Measurements from ENCODE around the gene PROZ. TPM values are rescaled to one million over a fixed set of nuclear protein-coding genes. Genes with fewer than 3 reads are reported as not detected.

Gene PROZ
- total RNA-seq, 1 experiment from 2014 or later: not detected

- Histone ChIP-seq H4K20me1 (ENCODE audit: control insufficient read depth, insufficient read depth, insufficient read length) (no peaks in the 10 kb centered on the region), H3K4ac (ENCODE audit: low read depth, low read length) (no peak overlapping the region), H2BK5ac (ENCODE audit: insufficient read length, low read length) (no peak overlapping the region), H2BK15ac (ENCODE audit: low read depth, low read length) (no peak overlapping the region), H3K9ac (ENCODE audit: extremely low read depth, insufficient read length, low read length) (no peak overlapping the region), H3K27me3 (ENCODE audit: insufficient read depth, low read length) (no peaks in the 10 kb centered on the region), H3K18ac (ENCODE audit: insufficient read length, low read depth, low read length) (no peak overlapping the region), H3K56ac (ENCODE audit: insufficient read length, low read depth, low read length) (no peak overlapping the region), H2BK20ac (ENCODE audit: low read depth, low read length, poor library complexity, severe bottlenecking) (no peak overlapping the region), H2AFZ (ENCODE audit: low read length) (no peak overlapping the region), H3K79me1 (ENCODE audit: insufficient read depth, low read depth, low read length, poor library complexity, severe bottlenecking) (no peaks in the 10 kb centered on the region), H2BK120ac (ENCODE audit: low read depth, low read length, poor library complexity, severe bottlenecking) (no peak overlapping the region), H3K4me2 (ENCODE audit: insufficient read depth, insufficient read length, low read length) (no peak overlapping the region), H4K8ac (replicated peaks; ENCODE audit: insufficient read length, low read depth, low read length) (no peak overlapping the region), H3K23ac (ENCODE audit: insufficient read length, low read depth, low read length) (no peak overlapping the region), H3K14ac (ENCODE audit: insufficient read depth, low read length) (no peak overlapping the region), H4K91ac (ENCODE audit: insufficient read length, low read depth, low read length) (no peak overlapping the region), H3K27ac (ENCODE audit: insufficient read length, low read depth, low read length) (no peak overlapping the region), H3K9me3 (ENCODE audit: control insufficient read depth, low read depth, low read length) (no peaks in the 10 kb centered on the region), H3K79me2 (ENCODE audit: insufficient read depth, low read length) (no peaks in the 10 kb centered on the region), H3K4me1 (ENCODE audit: insufficient read depth, low read length) (no peaks in the 10 kb centered on the region), H3K23me2 (ENCODE audit: insufficient read length, low read depth, low read length, poor library complexity, severe bottlenecking) (no peaks in the 10 kb centered on the region), H2BK12ac (ENCODE audit: insufficient read length, low read depth, low read length) (no peak overlapping the region), H3T11ph (ENCODE audit: low read length) (no peak overlapping the region), H2AK5ac (ENCODE audit: insufficient read length, low read length) (no peak overlapping the region), H4K5ac (ENCODE audit: insufficient read length, low read depth, low read length) (no peak overlapping the region)
- Mint-ChIP-seq H3K4me3 (no peak overlapping the region; a peak in 1 of 5 replicates), H3K9me3 (no peaks in the 10 kb centered on the region), H3K4me1 (peaks cover 12 to 18% of the 10 kb centered on the region in 2 experiments), H3K36me3 (ENCODE audit: insufficient read depth in 1 of 3, low read depth in 3 of 3) (peaks cover 23 to 73% (median 48%) of the 10 kb centered on the region in 3 experiments; a peak in 6 of 7 replicates), H3K27me3 (ENCODE audit: low read depth) (no peaks in the 10 kb centered on the region), H3K27ac (peak overlapping the region in 1 of 3 experiments; percentile 39; a peak in 2 of 7 replicates)
- DNase-seq: no peak
- no CpG with 5 or more reads among the region's 13 CpGs for WGBS (ENCODE audit: extremely low coverage, insufficient read length, low lambda C conversion rate)
- no peak for TF ChIP-seq CTCF (conservative IDR thresholded peaks at IDR 0.05)
Measured at GRCh38 chr13:113172419-113172926, 14.0 kb downstream of the PROZ start.

All from H9 (cell line).